Fibroblast of lung (primary cell): ENCODE results near the gene CHAT. TPM values are rescaled to one million over a fixed set of nuclear protein-coding genes. Genes with fewer than 3 reads are reported as not detected.

ENCODE experiments used
- DNase-seq, 2 donors: peaks; one replicate each; pipeline versions ENCODE4 v3.0.0 to v3.0.0-alpha.2; 2010; ENCODE audit warnings: low read depth in 2 of 2
- H2AFZ ChIP-seq: 2 replicates; pipeline ENCODE4 v1.5.1; 2012; ENCODE audit warnings: low read length, control low read depth, inconsistent platforms
- H3K27ac ChIP-seq: 2 replicates; pipeline ENCODE4 v1.5.1; 2011; ENCODE audit warnings: low read length, control low read depth; ENCODE audit not compliant: insufficient read depth
- H3K27me3 ChIP-seq: 2 replicates; pipeline ENCODE4 v1.5.1; 2011; ENCODE audit warnings: mild to moderate bottlenecking, low read length; ENCODE audit not compliant: control insufficient read depth, insufficient read depth
- H3K36me3 ChIP-seq: 2 replicates; pipeline ENCODE4 v1.5.1; 2011; ENCODE audit warnings: low read length; ENCODE audit not compliant: control insufficient read depth, insufficient read depth
- H3K4me1 ChIP-seq: 2 replicates; pipeline ENCODE4 v1.5.1; 2011; ENCODE audit warnings: low read length; ENCODE audit not compliant: control insufficient read depth, insufficient read depth; ENCODE audit errors: extremely low read depth
- H3K4me2 ChIP-seq: 2 replicates; pipeline ENCODE4 v1.5.1; 2011; ENCODE audit warnings: low read length, control low read depth; ENCODE audit not compliant: insufficient read depth; ENCODE audit errors: extremely low read depth
- H3K4me3 ChIP-seq, 4 experiments: fragments of 200-600 bp in 1 of 4; sonication (generic) in 1 of 4; replicated peaks in 1 of 4; 2 replicates each; pipeline ENCODE4 v1.5.1; 2011 to 2016; ENCODE audit warnings: low read length in 4 of 4, low read depth in 3 of 4, mild to moderate bottlenecking in 3 of 4, control low read depth in 2 of 4, inconsistent platforms in 1 of 4, mixed read lengths in 1 of 4; ENCODE audit not compliant: insufficient read depth in 1 of 4; ENCODE audit errors: control extremely low read depth in 1 of 4
- H3K79me2 ChIP-seq: 2 replicates; pipeline ENCODE4 v1.5.1; 2012; ENCODE audit warnings: mild to moderate bottlenecking, low read length, inconsistent platforms; ENCODE audit not compliant: control insufficient read depth, insufficient read depth
- H3K9ac ChIP-seq: 2 replicates; pipeline ENCODE4 v1.5.1; 2011; ENCODE audit warnings: mild to moderate bottlenecking, low read length, control low read depth; ENCODE audit not compliant: insufficient read depth
- H3K9me3 ChIP-seq: 2 replicates; pipeline ENCODE4 v1.5.1; 2012; ENCODE audit warnings: low read depth, low read length; ENCODE audit not compliant: control insufficient read depth, insufficient read depth
- H4K20me1 ChIP-seq: 2 replicates; pipeline ENCODE4 v1.5.1; 2011; ENCODE audit warnings: low read length; ENCODE audit not compliant: control insufficient read depth, insufficient read depth; ENCODE audit errors: extremely low read depth
- CTCF ChIP-seq, 2 donors: IDR thresholded peaks in 1 of 2; conservative IDR thresholded peaks in 1 of 2; 1 replicate in 1 of 2; 2 replicates in 1 of 2; pipeline ENCODE4 v1.5.1; 2011 to 2012; ENCODE audit warnings: low read length in 2 of 2, control low read depth in 1 of 2, inconsistent platforms in 1 of 2, low read depth in 1 of 2, mild to moderate bottlenecking in 1 of 2
- EZH2 ChIP-seq: IDR thresholded peaks from 2 replicates; pipeline ENCODE4 v1.5.1; 2012; ENCODE audit warnings: low read length, control low read depth, mild to moderate bottlenecking; ENCODE audit errors: missing control alignments
- polyA plus RNA-seq, 2 donors: library from polyadenylated mRNA; depleted of rRNA in 1 of 2; stranded (reverse) in 1 of 2; unstranded in 1 of 2; fragments of >200 nt; gene quantifications; 2 replicates each; pipeline ENCODE4 v1.2.1, GENCODE V29; 2011 to 2012; ENCODE audit warnings: missing spikeins in 1 of 2
- total RNA-seq: library from RNA; depleted of rRNA; stranded (reverse); fragments of >200 nt; gene quantifications from 2 replicates; pipeline ENCODE4 v1.2.1, GENCODE V29; 2014

The CHAT gene
- total and polyA plus RNA-seq, 2 donors (not counting 1 experiment from before 2014, with no cell fraction given): not detected

- no peaks in the 10 kb centered on the region for H3K4me1 ChIP-seq
- H3K9ac ChIP-seq: no peak overlapping the region
- H4K20me1 ChIP-seq: no peaks in the 10 kb centered on the region
- H3K4me3 ChIP-seq: no peak overlapping the region
- peaks cover 6% of the 10 kb centered on the region for H3K27me3 ChIP-seq
- H3K4me2 ChIP-seq: no peak overlapping the region
- TF ChIP-seq CTCF (conservative IDR thresholded peaks at IDR 0.05 in 1 of 2, IDR thresholded peaks at IDR 0.05 in 1 of 2; ENCODE audit: low read depth in 1 of 2, low read length in 2 of 2) (no peak), EZH2 (no peak)
- DNase-seq: no peak
- H3K27ac ChIP-seq: no peak overlapping the region
- no peak overlapping the region for H2AFZ ChIP-seq
- H3K79me2 ChIP-seq: no peaks in the 10 kb centered on the region
- H3K9me3 ChIP-seq: no peaks in the 10 kb centered on the region
- H3K36me3 ChIP-seq: no peaks in the 10 kb centered on the region
Measured at GRCh38 chr10:49622426-49623425, 8.9 kb downstream of the CHAT start.

GRCh38 chr10:49624629-49625028, 10.8 kb downstream of the CHAT start:
- Histone ChIP-seq H3K4me1 (no peaks in the 10 kb centered on the region), H3K4me2 (no peak overlapping the region), H4K20me1 (no peaks in the 10 kb centered on the region), H3K4me3 (no peak overlapping the region), H3K79me2 (no peaks in the 10 kb centered on the region), H3K27me3 (peaks cover 4% of the 10 kb centered on the region), H3K27ac (no peak overlapping the region), H2AFZ (no peak overlapping the region), H3K9ac (no peak overlapping the region), H3K36me3 (no peaks in the 10 kb centered on the region), H3K9me3 (no peaks in the 10 kb centered on the region)
- DNase-seq: no peak
- TF ChIP-seq CTCF (conservative IDR thresholded peaks at IDR 0.05 in 1 of 2, IDR thresholded peaks at IDR 0.05 in 1 of 2; ENCODE audit: low read depth in 1 of 2, low read length in 2 of 2) (no peak), EZH2 (no peak)

GRCh38 chr10:49625411-49625810, 11.6 kb downstream of the CHAT start:
- Histone ChIP-seq H3K79me2 (no peaks in the 10 kb centered on the region), H3K9me3 (no peaks in the 10 kb centered on the region), H3K36me3 (no peaks in the 10 kb centered on the region), H3K4me3 (no peak overlapping the region), H3K4me2 (no peak overlapping the region), H3K9ac (no peak overlapping the region), H3K4me1 (no peaks in the 10 kb centered on the region), H3K27ac (no peak overlapping the region), H3K27me3 (peaks cover 2% of the 10 kb centered on the region), H2AFZ (no peak overlapping the region), H4K20me1 (no peaks in the 10 kb centered on the region)
- TF ChIP-seq CTCF (conservative IDR thresholded peaks at IDR 0.05 in 1 of 2, IDR thresholded peaks at IDR 0.05 in 1 of 2; ENCODE audit: low read depth in 1 of 2, low read length in 2 of 2): no peak
- TF ChIP-seq EZH2: no peak
- no peak for DNase-seq
